Measurements from ENCODE around the gene THEM5. TPM values are rescaled to one million over a fixed set of nuclear protein-coding genes. Genes with fewer than 3 reads are reported as not detected.
A peak's percentile ranks its signal among the peaks of the same experiment; 100 is the strongest.

The THEM5 gene
- polyA plus RNA-seq, 3 donors, result not detected

DNA sequence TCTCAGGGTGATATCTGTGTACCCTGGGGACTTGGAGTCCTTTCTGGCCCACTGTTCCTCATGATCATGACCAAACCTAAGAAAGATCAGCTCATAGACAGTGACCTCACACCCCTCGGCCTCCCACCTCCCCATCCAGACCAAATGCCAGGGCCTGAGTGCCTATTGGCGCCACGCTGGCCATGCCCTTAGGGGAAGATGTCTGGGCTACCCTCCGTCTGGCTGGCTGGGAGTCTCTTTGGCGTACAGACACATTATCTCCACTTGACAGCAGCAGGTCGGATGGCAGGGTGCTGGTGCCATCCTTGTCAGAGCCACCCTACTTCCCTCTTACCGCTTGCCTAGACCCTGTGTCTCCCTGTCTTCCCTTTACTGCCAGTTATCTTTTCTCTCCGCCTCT is 30.3 kb downstream of the THEM5 start:
- Mint-ChIP-seq H3K27ac (no peak overlapping the region), H3K36me3 (no peaks in the 10 kb centered on the region), H3K9me3 (no peaks in the 10 kb centered on the region), H3K4me1 (peaks cover 7% of the 10 kb centered on the region), H3K4me3 (no peak overlapping the region), H3K27me3 (ENCODE audit: low read depth in 3 of 3) (peaks cover 5 to 13% (median 6%) of the 10 kb centered on the region in 3 donors)
- TF ChIP-seq, protein P1, sequence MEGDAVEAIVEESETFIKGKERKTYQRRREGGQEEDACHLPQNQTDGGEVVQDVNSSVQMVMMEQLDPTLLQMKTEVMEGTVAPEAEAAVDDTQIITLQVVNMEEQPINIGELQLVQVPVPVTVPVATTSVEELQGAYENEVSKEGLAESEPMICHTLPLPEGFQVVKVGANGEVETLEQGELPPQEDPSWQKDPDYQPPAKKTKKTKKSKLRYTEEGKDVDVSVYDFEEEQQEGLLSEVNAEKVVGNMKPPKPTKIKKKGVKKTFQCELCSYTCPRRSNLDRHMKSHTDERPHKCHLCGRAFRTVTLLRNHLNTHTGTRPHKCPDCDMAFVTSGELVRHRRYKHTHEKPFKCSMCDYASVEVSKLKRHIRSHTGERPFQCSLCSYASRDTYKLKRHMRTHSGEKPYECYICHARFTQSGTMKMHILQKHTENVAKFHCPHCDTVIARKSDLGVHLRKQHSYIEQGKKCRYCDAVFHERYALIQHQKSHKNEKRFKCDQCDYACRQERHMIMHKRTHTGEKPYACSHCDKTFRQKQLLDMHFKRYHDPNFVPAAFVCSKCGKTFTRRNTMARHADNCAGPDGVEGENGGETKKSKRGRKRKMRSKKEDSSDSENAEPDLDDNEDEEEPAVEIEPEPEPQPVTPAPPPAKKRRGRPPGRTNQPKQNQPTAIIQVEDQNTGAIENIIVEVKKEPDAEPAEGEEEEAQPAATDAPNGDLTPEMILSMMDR (IDR thresholded peaks at IDR 0.05), result no peak
- Histone ChIP-seq H3K9me3 (replicated peaks in 1 of 2; ENCODE audit: control insufficient read depth in 1 of 2, insufficient read depth in 1 of 2, low read length in 2 of 2) (no peaks in the 10 kb centered on the region), H3K4me1 (ENCODE audit: control insufficient read depth in 1 of 2, insufficient read depth in 2 of 2, low read length in 2 of 2) (peaks cover 4 to 8% of the 10 kb centered on the region in 2 donors), H3K4me3 (replicated peaks in 1 of 3; ENCODE audit: low read depth in 2 of 3, low read length in 3 of 3) (no peak overlapping the region), H3K27ac (ENCODE audit: low read depth in 1 of 2, low read length in 2 of 2) (no peak overlapping the region), H2AFZ (ENCODE audit: insufficient read depth, low read depth, low read length, poor library complexity, severe bottlenecking) (no peak overlapping the region), H3K4me2 (replicated peaks; ENCODE audit: extremely low read depth, low read length, poor library complexity, severe bottlenecking) (no peak overlapping the region), H3K27me3 (ENCODE audit: control insufficient read depth in 2 of 2, insufficient read depth in 2 of 2, low read length in 2 of 2) (no peaks in the 10 kb centered on the region), H3K9ac (ENCODE audit: insufficient read depth, low read length, poor library complexity, severe bottlenecking) (no peak overlapping the region), H3K36me3 (replicated peaks in 1 of 2; ENCODE audit: control insufficient read depth in 1 of 2, insufficient read depth in 2 of 2, low read length in 2 of 2) (no peaks in the 10 kb centered on the region), H3K79me2 (ENCODE audit: insufficient read depth, low read length) (no peaks in the 10 kb centered on the region), H4K20me1 (ENCODE audit: insufficient read depth, low read length) (no peaks in the 10 kb centered on the region)
- intact Hi-C loops (cut with micrococcal nuclease), result no loop called here
- no peak for DNase-seq
- 73% methylated on average over 4 of the region's 8 CpGs for WGBS (ENCODE audit: insufficient coverage)

DNA sequence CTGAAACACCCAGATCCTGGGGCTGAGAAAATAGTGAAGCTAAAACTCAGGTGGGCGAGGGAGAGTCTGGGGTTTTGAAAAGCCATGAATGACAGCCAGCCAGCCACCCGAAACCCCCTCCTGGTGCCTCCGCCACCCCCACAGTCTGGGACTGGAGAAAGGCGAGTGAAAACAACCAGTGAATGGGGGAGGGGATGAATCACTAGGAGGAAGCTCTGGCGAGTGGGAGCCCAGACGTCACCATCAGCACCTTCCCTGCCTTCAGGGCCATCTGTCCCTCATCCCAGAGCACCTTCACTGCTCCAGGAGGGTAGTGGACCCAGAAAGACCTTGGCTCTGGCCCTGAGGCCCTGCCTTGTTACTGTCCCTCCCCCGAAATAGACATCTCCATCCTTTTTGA is 31.1 kb downstream of the THEM5 start:
- DNase-seq, result no peak
- intact Hi-C loops (cut with micrococcal nuclease), result no loop called here
- peak overlapping the region in 1 of 7 donors; percentile 10 for H3K27ac Mint-ChIP-seq
- Histone ChIP-seq H4K20me1 (ENCODE audit: insufficient read depth, low read length) (no peaks in the 10 kb centered on the region), H2AFZ (ENCODE audit: insufficient read depth, low read depth, low read length, poor library complexity, severe bottlenecking) (no peak overlapping the region), H3K4me2 (replicated peaks; ENCODE audit: extremely low read depth, low read length, poor library complexity, severe bottlenecking) (no peak overlapping the region), H3K27me3 (ENCODE audit: control insufficient read depth in 2 of 2, insufficient read depth in 2 of 2, low read length in 2 of 2) (no peaks in the 10 kb centered on the region), H3K79me2 (ENCODE audit: insufficient read depth, low read length) (no peaks in the 10 kb centered on the region), H3K4me3 (replicated peaks in 1 of 3; ENCODE audit: low read depth in 2 of 3, low read length in 3 of 3) (no peak overlapping the region), H3K4me1 (ENCODE audit: control insufficient read depth in 1 of 2, insufficient read depth in 2 of 2, low read length in 2 of 2) (peaks cover 4 to 5% of the 10 kb centered on the region in 2 donors), H3K27ac (ENCODE audit: low read depth in 1 of 2, low read length in 2 of 2) (no peak overlapping the region), H3K9ac (ENCODE audit: insufficient read depth, low read length, poor library complexity, severe bottlenecking) (no peak overlapping the region), H3K9me3 (replicated peaks in 1 of 2; ENCODE audit: control insufficient read depth in 1 of 2, insufficient read depth in 1 of 2, low read length in 2 of 2) (no peaks in the 10 kb centered on the region), H3K36me3 (replicated peaks in 1 of 2; ENCODE audit: control insufficient read depth in 1 of 2, insufficient read depth in 2 of 2, low read length in 2 of 2) (no peaks in the 10 kb centered on the region)
- 100% methylated on average over 1 of the region's 7 CpGs for WGBS (ENCODE audit: insufficient coverage)
- peaks cover 6% of the 10 kb centered on the region for H3K4me1 Mint-ChIP-seq
- peaks cover 6 to 9% (median 9%) of the 10 kb centered on the region in 3 donors for H3K27me3 Mint-ChIP-seq (ENCODE audit: low read depth in 3 of 3)
- H3K9me3 Mint-ChIP-seq, result no peaks in the 10 kb centered on the region
- TF ChIP-seq, protein P1 (IDR thresholded peaks at IDR 0.05), result no peak
- no peaks in the 10 kb centered on the region for H3K36me3 Mint-ChIP-seq
- no peak overlapping the region for H3K4me3 Mint-ChIP-seq
